Measurements from ENCODE around the gene TEX51.

The TEX51 gene

DNA sequence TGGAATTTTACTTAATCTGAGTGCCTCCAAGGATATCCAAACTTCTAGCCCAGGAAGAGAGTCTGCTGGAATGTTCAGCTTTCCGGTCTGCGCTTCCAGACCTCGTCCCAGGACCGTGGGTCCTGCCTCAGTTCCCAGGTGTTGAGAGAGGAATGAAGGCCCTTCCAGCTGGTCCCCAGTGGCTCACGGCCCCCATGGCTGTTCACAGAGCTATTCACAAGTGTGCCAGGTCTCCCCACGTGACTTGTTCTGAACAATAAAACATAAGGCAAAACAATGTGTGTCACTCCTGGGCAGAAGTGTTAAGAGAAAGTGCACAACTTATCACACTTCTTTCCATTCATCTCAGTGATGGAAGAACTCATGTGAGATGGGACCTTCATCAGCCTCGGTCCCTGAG, 20.1 kb upstream of the TEX51 start:
- no peak for DNase-seq (ENCODE audit: low read depth in 2 of 2)

- DNase-seq (ENCODE audit: low read depth in 2 of 2) = no peak
These were observed 19.1 kb upstream of the TEX51 start for GRCh38 chr2:126879348-126880298.

DNA sequence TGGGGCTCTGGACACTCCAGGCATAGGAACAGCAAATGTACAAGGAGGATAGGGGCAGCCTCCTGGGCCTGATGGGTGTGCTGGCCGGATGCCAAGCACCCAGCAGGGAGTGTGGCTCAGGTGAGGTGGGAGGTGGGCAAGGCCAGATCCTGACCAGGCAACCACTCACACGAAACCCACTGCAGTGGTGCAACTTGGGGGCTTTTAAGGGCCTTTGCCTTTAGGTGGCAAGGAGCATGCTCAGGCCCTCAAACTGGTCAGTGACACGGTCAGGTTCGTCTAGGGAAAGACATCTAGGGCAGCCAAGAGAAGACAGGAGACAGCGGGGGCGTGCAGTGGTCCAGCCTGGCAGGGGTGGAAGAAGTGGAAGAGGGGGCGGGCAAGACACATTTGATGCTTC, 18.4 kb upstream of the TEX51 start:
- no peak for DNase-seq (ENCODE audit: low read depth in 2 of 2)

- DNase-seq (ENCODE audit: low read depth in 2 of 2) = no peak
These were observed 17.9 kb upstream of the TEX51 start for GRCh38 chr2:126880817-126881216.

DNA sequence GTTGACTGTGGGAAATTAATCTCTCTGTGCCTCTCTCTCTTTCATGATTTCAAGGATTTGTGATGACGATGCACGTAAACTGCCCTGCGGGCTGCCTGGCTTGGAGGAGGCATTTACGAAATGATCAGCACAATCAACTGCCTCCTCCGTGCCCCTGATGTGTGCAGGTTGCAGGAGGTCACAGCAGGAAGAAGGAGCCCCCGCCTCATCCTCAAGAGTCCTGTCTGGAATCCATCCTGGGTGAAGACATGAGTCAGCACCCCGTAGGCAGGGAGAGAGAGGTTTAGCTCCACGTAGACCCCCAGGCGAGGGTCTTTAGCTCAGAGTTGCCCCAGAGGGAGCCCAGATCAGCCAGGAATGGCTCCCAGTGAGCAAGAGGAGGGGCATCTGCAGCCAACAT, 17.1 kb upstream of the TEX51 start:
- no peak for DNase-seq (ENCODE audit: low read depth in 2 of 2)

GRCh38 chr2:126882181-126882580, 16.5 kb upstream of the TEX51 start:
- no peak for DNase-seq (ENCODE audit: low read depth in 2 of 2)

- no peak for DNase-seq (ENCODE audit: low read depth in 2 of 2)
These were observed 15.7 kb upstream of the TEX51 start for GRCh38 chr2:126882736-126883665.

- DNase-seq (ENCODE audit: low read depth in 2 of 2) = no peak
These were observed 15.0 kb upstream of the TEX51 start for GRCh38 chr2:126883666-126884040.

GRCh38 chr2:126884861-126885750, 13.6 kb upstream of the TEX51 start:
- DNase-seq (ENCODE audit: low read depth in 2 of 2) = no peak

GRCh38 chr2:126885751-126886210, 12.9 kb upstream of the TEX51 start:
- no peak for DNase-seq (ENCODE audit: low read depth in 2 of 2)

- DNase-seq (ENCODE audit: low read depth in 2 of 2) = peak; percentile 42 to 49
These were observed 12.3 kb upstream of the TEX51 start for GRCh38 chr2:126886211-126886915.

GRCh38 chr2:126886916-126887280, 11.8 kb upstream of the TEX51 start:
- DNase-seq (ENCODE audit: low read depth in 2 of 2) = no peak

DNA sequence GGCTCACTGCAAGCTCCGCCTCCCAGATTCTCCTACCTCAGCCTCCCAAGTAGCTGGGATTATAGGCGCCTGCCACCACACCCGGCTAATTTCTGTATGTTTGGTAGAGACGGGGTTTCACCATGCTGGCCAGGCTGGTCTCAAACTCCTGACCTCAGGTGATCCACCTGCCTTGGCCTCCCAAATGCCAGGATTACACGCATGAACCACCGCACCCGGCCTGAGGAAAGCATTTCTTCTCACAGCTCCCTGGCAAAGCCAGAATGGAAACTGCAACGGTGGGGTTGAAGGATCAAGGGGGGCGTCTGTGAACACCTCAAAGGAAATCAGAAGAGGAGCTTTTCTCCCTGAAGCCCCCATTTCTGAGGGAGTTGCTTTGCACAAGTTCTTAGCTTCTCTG, 11.2 kb upstream of the TEX51 start:
- DNase-seq (ENCODE audit: low read depth in 2 of 2) = no peak

- DNase-seq (ENCODE audit: low read depth in 2 of 2) = no peak
These were observed 10.6 kb upstream of the TEX51 start for GRCh38 chr2:126888046-126888445.

DNA sequence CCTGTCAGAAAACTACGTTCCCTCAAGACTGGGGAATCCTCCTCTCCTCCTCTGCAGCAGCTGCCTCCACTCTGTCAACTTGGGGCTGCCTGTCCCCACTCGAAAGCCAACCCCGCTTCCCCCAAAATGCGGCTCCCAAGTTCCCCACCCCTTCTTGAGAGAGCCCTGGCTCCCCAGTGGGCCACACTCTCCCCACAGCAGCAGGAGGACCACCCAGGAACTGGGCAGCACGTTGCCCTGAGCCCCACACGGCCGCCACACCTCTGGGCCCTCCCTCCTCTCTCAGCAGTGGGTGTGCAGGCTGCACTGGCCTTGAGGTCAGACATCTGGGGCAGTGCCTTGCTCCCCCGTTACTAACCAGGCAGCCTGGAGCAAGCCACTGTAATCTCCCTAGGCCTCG, 9.6 kb upstream of the TEX51 start:
- no peak for DNase-seq (ENCODE audit: low read depth in 2 of 2)

GRCh38 chr2:126889496-126890135, 9.1 kb upstream of the TEX51 start:
- no peak for DNase-seq (ENCODE audit: low read depth in 2 of 2)

- no peak for DNase-seq (ENCODE audit: low read depth in 2 of 2)
These were observed 8.6 kb upstream of the TEX51 start for GRCh38 chr2:126890136-126890510.

DNA sequence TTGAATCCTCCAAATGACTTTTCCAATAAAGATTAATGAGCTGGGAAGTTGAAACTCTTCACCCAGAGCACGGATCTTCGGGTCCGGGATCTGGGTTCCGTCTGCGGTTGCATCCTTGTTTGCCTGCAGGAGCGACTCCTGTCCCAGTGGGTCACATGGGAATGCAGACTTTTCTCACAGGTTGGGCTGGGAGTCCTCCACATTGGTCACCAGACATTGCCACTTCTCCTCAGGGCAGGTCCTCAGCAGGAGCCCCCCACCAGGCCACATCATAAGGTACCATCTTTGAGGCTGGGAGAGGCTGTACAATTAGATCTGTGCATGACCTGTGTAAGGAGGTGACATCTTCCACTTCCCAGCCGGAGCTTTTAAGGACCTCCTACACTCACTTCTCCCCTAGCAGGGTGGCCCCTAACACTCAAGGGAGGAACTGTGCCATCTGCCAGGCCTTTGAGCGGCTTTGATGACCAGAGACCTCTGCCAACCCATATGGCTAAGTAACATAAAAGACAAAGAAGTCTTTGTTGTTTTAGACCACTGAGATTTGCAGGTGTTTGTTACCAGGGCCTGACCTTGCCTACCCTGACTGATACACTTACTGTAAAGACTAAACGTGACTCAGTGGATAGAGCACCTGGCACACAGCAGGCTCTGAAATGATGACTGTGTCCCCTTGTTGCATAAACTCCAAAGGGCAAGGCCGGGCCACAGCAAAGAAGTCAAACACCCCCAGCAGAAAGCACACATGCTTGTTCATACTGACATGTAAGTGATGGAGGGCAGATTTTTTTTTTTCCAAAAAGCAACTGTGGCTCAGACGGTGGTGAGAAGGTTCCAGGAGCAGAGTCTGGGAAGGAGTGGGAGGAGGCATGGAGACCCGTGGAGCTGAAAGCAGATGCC, 7.9 kb upstream of the TEX51 start:
- no peak for DNase-seq (ENCODE audit: low read depth in 2 of 2)

Measured in stimulated activated CD8-positive, alpha-beta memory T cell treated with anti-CD3 and anti-CD28 coated beads, Interleukin-15, amount 100 ng/mL, for 48 hours (primary cell).